Stimulated activated CD4-positive, alpha-beta T cell treated with anti-CD3 and anti-CD28 coated beads, Interleukin-2, amount 100 ng/mL, for 4 hours (primary cell): ENCODE measurements around the gene FREM1.

ENCODE experiments used
- DNase-seq: peaks from one replicate; pipeline ENCODE4 v3.0.0-alpha.2; 2020; ENCODE audit warnings: low read depth

FREM1 gene

GRCh38 chr9:14756291-14756690 is 153.9 kb downstream of the FREM1 start:
- no peak for DNase-seq

GRCh38 chr9:14752871-14753270 is 157.4 kb downstream of the FREM1 start:
- DNase-seq = no peak

GRCh38 chr9:14752271-14752670 is 158.0 kb downstream of the FREM1 start:
- no peak for DNase-seq

- DNase-seq = no peak
Measured at GRCh38 chr9:14750821-14751220, 159.4 kb downstream of the FREM1 start.

GRCh38 chr9:14749741-14750211 is 160.5 kb downstream of the FREM1 start:
- no peak for DNase-seq

- DNase-seq = no peak
Measured at GRCh38 chr9:14748373-14748772, 161.9 kb downstream of the FREM1 start.

- DNase-seq = no peak
Measured at GRCh38 chr9:14747111-14747510, 163.1 kb downstream of the FREM1 start.

- no peak for DNase-seq
Measured at GRCh38 chr9:14746626-14747025, 163.6 kb downstream of the FREM1 start.

- no peak for DNase-seq
Measured at GRCh38 chr9:14744768-14745167, 165.5 kb downstream of the FREM1 start.

GRCh38 chr9:14741369-14741768 is 168.9 kb downstream of the FREM1 start:
- DNase-seq = no peak

- DNase-seq = no peak
Measured at GRCh38 chr9:14733133-14733532, 177.1 kb downstream of the FREM1 start.

- no peak for DNase-seq
Measured at GRCh38 chr9:14731294-14731981, 178.8 kb downstream of the FREM1 start.

- DNase-seq = no peak
Measured at GRCh38 chr9:14730461-14730898, 179.7 kb downstream of the FREM1 start.

- no peak for DNase-seq
Measured at GRCh38 chr9:14723301-14723700, 186.9 kb downstream of the FREM1 start.

GRCh38 chr9:14722391-14723035 is 187.7 kb downstream of the FREM1 start, which contains the start of gene CER1:
TSS of gene CER1 (minus strand) at chr9:14722733. CDS start at chr9:14722672, 61 bp downstream.
- DNase-seq = no peak

GRCh38 chr9:14719231-14719923 is 190.9 kb downstream of the FREM1 start:
- DNase-seq = no peak

- DNase-seq = no peak
Measured at GRCh38 chr9:14715102-14715501, 195.1 kb downstream of the FREM1 start.

- no peak for DNase-seq
Measured at GRCh38 chr9:14713187-14713767, 197.0 kb downstream of the FREM1 start.

GRCh38 chr9:14710804-14711203 is 199.4 kb downstream of the FREM1 start:
- no peak for DNase-seq

GRCh38 chr9:14706530-14707140 is 203.6 kb downstream of the FREM1 start:
- no peak for DNase-seq

- DNase-seq = no peak
Measured at GRCh38 chr9:14705079-14705478, 205.1 kb downstream of the FREM1 start.

- no peak for DNase-seq
Measured at GRCh38 chr9:14704281-14704680, 205.9 kb downstream of the FREM1 start.
